Body of pancreas (tissue), 4 donors: ENCODE data around the gene CHAF1A. TPM values are rescaled to one million over a fixed set of nuclear protein-coding genes. Genes with fewer than 3 reads are reported as not detected.

ENCODE experiments used
- ATAC-seq: fragments of 150-250 bp; one replicate; pipeline ENCODE4 v1.9.1; 2016
- DNase-seq, 4 donors: peaks; one replicate each; pipeline ENCODE4 v3.0.0-alpha.2; 2019
- H3K27ac ChIP-seq, 4 donors: fragments of 200-600 bp; sonication (generic); 1 replicate in 3 of 4; 2 replicates in 1 of 4; pipeline versions ENCODE4 v1.5.1 to v1.6.1; 2016 to 2019; ENCODE audit warnings: mild to moderate bottlenecking in 1 of 4, mixed read lengths in 1 of 4, moderate library complexity in 1 of 4
- H3K27me3 ChIP-seq, 2 donors: fragments of 200-600 bp; sonication (generic); one replicate each; pipeline ENCODE4 v1.6.0; 2016; ENCODE audit warnings: mild to moderate bottlenecking in 1 of 2
- H3K36me3 ChIP-seq, 2 donors: fragments of 200-600 bp; sonication (generic); replicated peaks in 1 of 2; 2 replicates each; pipeline ENCODE4 v1.5.1; 2016; ENCODE audit warnings: low read depth in 2 of 2; ENCODE audit not compliant: insufficient read depth in 1 of 2
- H3K4me1 ChIP-seq: fragments of 200-600 bp; sonication (generic); one replicate; pipeline ENCODE4 v1.6.0; 2016
- H3K4me3 ChIP-seq, 2 donors: fragments of 200-600 bp; sonication (generic); 1 replicate in 1 of 2; 2 replicates in 1 of 2; pipeline ENCODE4 v1.5.1; 2016 to 2019
- H3K9me3 ChIP-seq, 3 donors: fragments of 200-600 bp; sonication (generic); 1 replicate in 2 of 3; 2 replicates in 1 of 3; pipeline ENCODE4 v1.5.1; 2016
- POLR2A ChIP-seq, 3 donors: fragments of 450-650 bp; IDR thresholded peaks; one replicate each; pipeline ENCODE4 v1.6.1; 2016; ENCODE audit warnings: antibody characterized with exemption in 3 of 3, mild to moderate bottlenecking in 2 of 3
- WGBS, 2 donors: methylation state at CpG; one replicate each; pipeline ENCODE4 v1.1.5; 2017; 5-methylcytosine and 5-hydroxymethylcytosine counted together
- intact Hi-C: fragments of 100-400 bp; cut with DNase I; formaldehyde crosslinking; loops from one replicate; pipeline ENCODE4 v1.15.1; 2023
- total RNA-seq, 2 donors: library from RNA; depleted of rRNA; stranded (reverse); fragments of >200 nt; gene quantifications; one replicate each; pipeline ENCODE4 v1.1.0, GENCODE V29; 2016
- TF ChIP-seq, protein P1 (sequence below), 7 experiments: fragments of 450-650 bp in 4 of 7; fragments of 200-600 bp in 3 of 7; sonication (generic) in 3 of 7; IDR thresholded peaks; one replicate each; pipeline ENCODE4 v1.5.1; 2016 to 2019; ENCODE audit warnings: antibody characterized with exemption in 7 of 7

Gene CHAF1A
- total RNA-seq, 2 donors from 2014 or later, result 3.4 to 6.3 TPM

GRCh38 chr19:4453232-4454179 is 51.1 kb downstream of the CHAF1A start:
- no peak for ATAC-seq

DNA sequence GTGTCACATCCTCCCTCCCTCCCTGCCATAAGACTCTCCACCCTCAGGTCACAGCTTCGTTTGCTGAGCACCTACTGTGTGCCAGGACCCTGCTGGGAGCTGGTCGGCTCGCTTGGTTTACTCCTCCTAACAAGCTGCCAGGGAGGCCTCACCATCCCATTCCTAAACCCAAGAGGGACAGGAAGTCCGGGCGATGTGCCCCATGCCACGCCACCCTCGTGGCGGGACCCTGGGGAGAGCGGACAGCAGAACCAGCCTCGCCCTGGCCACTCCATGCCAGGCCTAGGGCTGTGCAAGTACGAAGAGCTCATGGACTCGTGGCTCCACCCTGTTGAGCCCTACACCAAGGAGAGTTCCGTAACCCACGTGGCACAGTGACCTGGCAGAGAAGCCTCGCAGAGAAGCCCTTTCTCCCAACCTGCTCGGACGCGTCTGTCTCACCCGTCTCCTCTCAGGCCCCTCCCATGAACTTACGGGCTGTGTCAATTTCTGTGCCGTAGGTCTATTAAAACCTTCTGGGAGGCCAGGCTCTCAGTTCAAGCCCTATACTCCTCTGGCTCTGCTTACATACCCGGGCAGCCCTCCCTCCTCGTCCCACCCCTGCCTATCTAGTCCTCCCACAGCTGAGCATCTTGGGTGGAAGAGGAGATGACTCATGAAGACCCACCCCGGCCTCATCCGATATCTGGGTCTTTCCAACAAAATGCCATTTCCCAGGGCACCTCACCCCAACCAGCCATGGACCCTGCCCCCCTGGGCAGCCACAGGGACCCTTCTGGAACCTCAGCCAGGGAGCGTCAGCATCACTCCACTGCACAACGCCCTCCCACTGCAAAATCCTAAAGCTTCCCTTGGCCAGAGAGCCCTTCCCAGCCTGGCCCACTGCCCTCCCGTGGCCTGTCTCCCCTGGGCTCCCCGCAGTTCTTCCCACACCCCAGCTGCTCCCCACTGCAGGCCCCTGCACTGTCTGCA is 52.6 kb downstream of the CHAF1A start:
- Histone ChIP-seq H3K27ac (peak overlapping the region in 2 of 4 donors; percentile 12 to 64), H3K4me1 (peaks cover 25% of the 10 kb centered on the region), H3K36me3 (peaks cover 0 to 29% of the 10 kb centered on the region in 2 donors), H3K9me3 (no peaks in the 10 kb centered on the region), H3K27me3 (no peaks in the 10 kb centered on the region), H3K4me3 (no peak overlapping the region)
- 74 to 90% methylated on average over 17 to 26 of the region's 29 CpGs for WGBS, 2 donors
- ATAC-seq, result no peak
- no peak for TF ChIP-seq POLR2A (IDR thresholded peaks at IDR 0.05)
- TF ChIP-seq, protein P1, sequence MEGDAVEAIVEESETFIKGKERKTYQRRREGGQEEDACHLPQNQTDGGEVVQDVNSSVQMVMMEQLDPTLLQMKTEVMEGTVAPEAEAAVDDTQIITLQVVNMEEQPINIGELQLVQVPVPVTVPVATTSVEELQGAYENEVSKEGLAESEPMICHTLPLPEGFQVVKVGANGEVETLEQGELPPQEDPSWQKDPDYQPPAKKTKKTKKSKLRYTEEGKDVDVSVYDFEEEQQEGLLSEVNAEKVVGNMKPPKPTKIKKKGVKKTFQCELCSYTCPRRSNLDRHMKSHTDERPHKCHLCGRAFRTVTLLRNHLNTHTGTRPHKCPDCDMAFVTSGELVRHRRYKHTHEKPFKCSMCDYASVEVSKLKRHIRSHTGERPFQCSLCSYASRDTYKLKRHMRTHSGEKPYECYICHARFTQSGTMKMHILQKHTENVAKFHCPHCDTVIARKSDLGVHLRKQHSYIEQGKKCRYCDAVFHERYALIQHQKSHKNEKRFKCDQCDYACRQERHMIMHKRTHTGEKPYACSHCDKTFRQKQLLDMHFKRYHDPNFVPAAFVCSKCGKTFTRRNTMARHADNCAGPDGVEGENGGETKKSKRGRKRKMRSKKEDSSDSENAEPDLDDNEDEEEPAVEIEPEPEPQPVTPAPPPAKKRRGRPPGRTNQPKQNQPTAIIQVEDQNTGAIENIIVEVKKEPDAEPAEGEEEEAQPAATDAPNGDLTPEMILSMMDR (IDR thresholded peaks at IDR 0.05), result no peak
- DNase-seq, result no peak
- intact Hi-C loops, result no loop called here

More at GRCh38 chr19:4453232-4454179, 51.1 kb downstream of the CHAF1A start:
- intact Hi-C loops, result no loop called here
- WGBS, 2 donors, result 79 to 91% methylated on average over 14 to 34 of the region's 34 CpGs
- Histone ChIP-seq H3K27me3 (no peaks in the 10 kb centered on the region), H3K27ac (no peak overlapping the region), H3K4me1 (peaks cover 40% of the 10 kb centered on the region), H3K36me3 (peaks cover 0 to 31% of the 10 kb centered on the region in 2 donors), H3K9me3 (no peaks in the 10 kb centered on the region), H3K4me3 (no peak overlapping the region)
- no peak for TF ChIP-seq POLR2A (IDR thresholded peaks at IDR 0.05)
- TF ChIP-seq, protein P1 (IDR thresholded peaks at IDR 0.05), result no peak
- no peak for DNase-seq

GRCh38 chr19:4455719-4456475 is 53.5 kb downstream of the CHAF1A start:
- no peak for ATAC-seq
- intact Hi-C loops, result no loop called here
- peaks cover 22% of the 10 kb centered on the region for H3K4me1 ChIP-seq
- DNase-seq, result peak in 3 of 4 donors; percentile 61 to 64 (median 62)
- TF ChIP-seq, protein P1 (IDR thresholded peaks at IDR 0.05), result no peak
- no peak for TF ChIP-seq POLR2A (IDR thresholded peaks at IDR 0.05)
- peaks cover 0 to 26% of the 10 kb centered on the region in 2 donors for H3K36me3 ChIP-seq
- no peak overlapping the region for H3K4me3 ChIP-seq
- 35 to 51% methylated on average over 9 to 15 of the region's 15 CpGs for WGBS, 2 donors
- H3K27me3 ChIP-seq, result no peaks in the 10 kb centered on the region
- peak overlapping the region in 3 of 4 donors; percentile 64 to 87 (median 76) for H3K27ac ChIP-seq
- no peaks in the 10 kb centered on the region for H3K9me3 ChIP-seq

GRCh38 chr19:4456476-4456842 is 54.0 kb downstream of the CHAF1A start:
- H3K4me3 ChIP-seq, result peak overlapping the region in 1 of 2 donors; percentile 38
- no peaks in the 10 kb centered on the region for H3K27me3 ChIP-seq
- ATAC-seq, result no peak
- peaks cover 0 to 23% of the 10 kb centered on the region in 2 donors for H3K36me3 ChIP-seq
- peak in 1 of 3 donors; percentile 29 for TF ChIP-seq POLR2A (IDR thresholded peaks at IDR 0.05)
- TF ChIP-seq, protein P1 (IDR thresholded peaks at IDR 0.05), result no peak
- peaks cover 22% of the 10 kb centered on the region for H3K4me1 ChIP-seq
- DNase-seq, result peak in 1 of 4 donors; percentile 35
- H3K9me3 ChIP-seq, result no peaks in the 10 kb centered on the region
- WGBS, 2 donors, result 4 to 8% methylated on average over 9 of the region's 9 CpGs
- intact Hi-C loops, result no loop called here
- peak overlapping the region; percentile 19 to 87 (median 70) for H3K27ac ChIP-seq
